Activated T-cell treated with anti-CD3 and anti-CD28 coated beads, Interleukin-2, amount 50 U/mL, for 48 hours (primary cell): ENCODE results near the gene C9orf152.
"Not testable (repeated sequence)": the region's sequence is repeated elsewhere in the genome, so short reads cannot be mapped to it uniquely, and the experiment has no call there.

Experiments used
- DNase-seq, 2 experiments: peaks; one replicate each; pipeline ENCODE4 v3.0.0-alpha.2; 2020

C9orf152 gene

GRCh38 chr9:110208031-110208430, at the start of gene C9orf152:
C9orf152 (minus strand) TSS chr9:110208159; CDS start chr9:110207579, 580 bp downstream.
- no peak for DNase-seq

- peak; percentile 47 to 51 for DNase-seq
Observed at GRCh38 chr9:110257097-110257841, 49.3 kb upstream of the C9orf152 start.

GRCh38 chr9:110256380-110257096, 48.6 kb upstream of the C9orf152 start, which contains the start of gene TXN:
TXN (minus strand) TSS chr9:110256507; CDS start chr9:110256435, 72 bp downstream.
- peak; percentile 93 for DNase-seq

- DNase-seq, result peak; percentile 80 to 81
Observed at GRCh38 chr9:110255463-110256379, 47.8 kb upstream of the C9orf152 start.

GRCh38 chr9:110255034-110255462, 47.1 kb upstream of the C9orf152 start:
- no peak for DNase-seq

- no peak for DNase-seq
Observed at GRCh38 chr9:110254500-110254899, 46.5 kb upstream of the C9orf152 start.

GRCh38 chr9:110252509-110253139, 44.7 kb upstream of the C9orf152 start:
- no peak for DNase-seq

- DNase-seq, result not testable (repeated sequence)
Observed at GRCh38 chr9:110251770-110252169, 43.8 kb upstream of the C9orf152 start.

- DNase-seq, result no peak
Observed at GRCh38 chr9:110251212-110251611, 43.3 kb upstream of the C9orf152 start.

GRCh38 chr9:110249603-110250002, 41.6 kb upstream of the C9orf152 start:
- no peak for DNase-seq

- no peak for DNase-seq
Observed at GRCh38 chr9:110248361-110248760, 40.4 kb upstream of the C9orf152 start.

GRCh38 chr9:110246214-110246613, 38.3 kb upstream of the C9orf152 start:
- no peak for DNase-seq

- no peak for DNase-seq
Observed at GRCh38 chr9:110244616-110245015, 36.7 kb upstream of the C9orf152 start.

GRCh38 chr9:110241858-110242321, 33.9 kb upstream of the C9orf152 start:
- DNase-seq, result no peak

GRCh38 chr9:110241260-110241857, 33.4 kb upstream of the C9orf152 start:
- no peak for DNase-seq

GRCh38 chr9:110240198-110240597, 32.2 kb upstream of the C9orf152 start:
- DNase-seq, result no peak

- DNase-seq, result no peak
Observed at GRCh38 chr9:110228321-110228720, 20.4 kb upstream of the C9orf152 start.

GRCh38 chr9:110224583-110224982, 16.6 kb upstream of the C9orf152 start:
- DNase-seq, result no peak

GRCh38 chr9:110220809-110221208, 12.8 kb upstream of the C9orf152 start:
- DNase-seq, result no peak

- no peak for DNase-seq
Observed at GRCh38 chr9:110217656-110218099, 9.7 kb upstream of the C9orf152 start.

- DNase-seq, result no peak
Observed at GRCh38 chr9:110214586-110215355, 6.8 kb upstream of the C9orf152 start.
